ENCODE data around the gene CEP63.

CEP63 gene

DNA sequence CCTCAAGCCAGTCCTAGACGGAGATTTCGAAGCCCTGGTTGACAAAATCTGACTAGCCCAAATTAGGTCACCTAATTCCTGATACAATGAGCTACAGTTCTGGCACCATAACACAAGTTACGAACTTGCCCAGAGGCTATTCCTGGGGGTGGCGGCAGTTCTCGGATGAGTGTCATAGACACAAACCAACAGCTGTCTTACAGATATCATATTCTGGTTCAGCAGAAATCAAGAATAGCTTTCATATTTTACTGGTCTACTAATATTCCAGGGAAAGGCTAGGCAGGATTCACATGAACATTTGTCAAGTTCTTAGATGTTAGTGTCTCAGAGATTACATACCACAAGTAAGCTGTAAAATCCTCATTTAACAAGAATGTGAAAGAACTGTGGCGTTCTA lies 8.9 kb upstream of the CEP63 start:
- no peak overlapping the region for H3K4me3 Mint-ChIP-seq
- H3K36me3 Mint-ChIP-seq (ENCODE audit: low read depth): peaks cover 61% of the 10 kb centered on the region
- H3K27me3 Mint-ChIP-seq: no peaks in the 10 kb centered on the region
- H3K9me3 Mint-ChIP-seq: no peaks in the 10 kb centered on the region
- intact Hi-C loops (cut with micrococcal nuclease): no loop called here
- H3K27ac Mint-ChIP-seq: no peak overlapping the region
- peaks cover 6% of the 10 kb centered on the region for H3K4me1 Mint-ChIP-seq (ENCODE audit: low read depth)

DNA sequence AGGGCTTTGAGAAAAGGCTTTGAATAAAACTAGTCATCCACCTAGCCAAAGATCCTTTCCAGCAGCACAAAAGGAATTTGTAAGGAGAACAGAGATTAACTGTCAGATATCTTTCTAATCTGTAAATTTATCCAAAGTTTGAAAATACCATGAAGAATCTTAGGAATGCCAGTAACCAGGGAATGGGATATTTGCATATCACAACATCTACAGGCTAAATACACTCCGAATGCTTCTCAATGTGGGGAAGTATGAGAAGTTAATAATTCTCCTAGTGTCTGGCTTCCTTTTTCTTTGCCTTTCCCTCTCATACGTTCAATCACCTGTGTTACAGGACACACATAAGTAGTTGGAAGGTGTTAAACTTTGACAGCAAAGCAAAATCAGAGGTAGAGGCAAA lies 7.9 kb upstream of the CEP63 start:
- Mint-ChIP-seq H3K9me3 (no peaks in the 10 kb centered on the region), H3K4me3 (no peak overlapping the region), H3K27ac (no peak overlapping the region), H3K4me1 (ENCODE audit: low read depth) (peaks cover 13% of the 10 kb centered on the region), H3K27me3 (no peaks in the 10 kb centered on the region), H3K36me3 (ENCODE audit: low read depth) (peaks cover 70% of the 10 kb centered on the region)
- intact Hi-C loops (cut with micrococcal nuclease): no loop called here

DNA sequence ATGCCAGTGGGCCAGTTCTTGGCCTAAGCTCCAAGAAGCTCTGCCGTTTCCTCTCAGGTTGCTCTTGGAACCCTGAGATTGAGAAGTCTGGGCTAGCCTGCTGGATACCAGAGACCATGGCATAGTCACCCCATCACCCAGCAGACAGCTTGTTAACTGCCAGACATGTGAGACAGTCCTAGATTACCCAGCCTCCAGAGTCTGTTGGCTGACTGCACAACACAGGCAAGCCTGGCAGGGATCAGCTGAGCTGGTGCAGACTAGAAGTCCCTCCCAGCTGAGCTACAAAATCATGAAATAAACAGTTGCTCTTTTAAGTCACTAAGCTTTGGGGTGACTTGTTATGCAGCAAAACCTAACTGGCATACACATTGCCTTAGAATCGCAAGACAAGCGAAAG lies 5.3 kb upstream of the CEP63 start:
- Mint-ChIP-seq H3K4me1 (ENCODE audit: low read depth) (peaks cover 31% of the 10 kb centered on the region), H3K27me3 (no peaks in the 10 kb centered on the region), H3K36me3 (ENCODE audit: low read depth) (peaks cover 77% of the 10 kb centered on the region), H3K27ac (no peak overlapping the region), H3K4me3 (no peak overlapping the region), H3K9me3 (no peaks in the 10 kb centered on the region)
- intact Hi-C loops (cut with micrococcal nuclease): no loop called here

GRCh38 chr3:134481166-134481565 lies 4.7 kb upstream of the CEP63 start:
- intact Hi-C loops (cut with micrococcal nuclease): no loop called here
- H3K9me3 Mint-ChIP-seq: no peaks in the 10 kb centered on the region
- no peak overlapping the region for H3K4me3 Mint-ChIP-seq
- H3K4me1 Mint-ChIP-seq (ENCODE audit: low read depth): peaks cover 31% of the 10 kb centered on the region
- peaks cover 77% of the 10 kb centered on the region for H3K36me3 Mint-ChIP-seq (ENCODE audit: low read depth)
- no peaks in the 10 kb centered on the region for H3K27me3 Mint-ChIP-seq
- H3K27ac Mint-ChIP-seq: no peak overlapping the region

DNA sequence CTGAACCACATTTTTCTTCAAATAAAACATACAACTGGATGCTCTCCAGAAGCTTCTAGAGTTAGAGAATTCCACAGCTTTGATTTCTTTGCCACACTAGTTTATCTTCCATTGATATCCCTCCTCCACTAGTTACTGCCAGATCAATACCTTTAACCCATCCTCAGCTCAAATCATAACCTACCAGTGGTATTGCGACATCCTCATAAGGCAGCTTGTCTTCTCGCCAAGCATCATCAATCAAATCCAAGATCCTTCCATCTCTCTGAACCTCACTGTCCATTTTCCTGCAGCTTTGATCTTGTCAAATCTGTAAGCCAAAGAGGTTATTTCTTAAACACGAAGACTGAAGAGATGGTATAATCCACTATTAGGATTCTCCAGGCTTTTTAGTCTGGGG lies 3.2 kb upstream of the CEP63 start:
- H3K4me1 Mint-ChIP-seq (ENCODE audit: low read depth): peaks cover 39% of the 10 kb centered on the region
- peak overlapping the region; percentile 98 for H3K27ac Mint-ChIP-seq
- peaks cover 68% of the 10 kb centered on the region for H3K36me3 Mint-ChIP-seq (ENCODE audit: low read depth)
- H3K4me3 Mint-ChIP-seq: no peak overlapping the region
- no peaks in the 10 kb centered on the region for H3K27me3 Mint-ChIP-seq
- no peaks in the 10 kb centered on the region for H3K9me3 Mint-ChIP-seq
- intact Hi-C loops (cut with micrococcal nuclease): no loop called here

GRCh38 chr3:134483195-134483900 lies 2.5 kb upstream of the CEP63 start:
- Mint-ChIP-seq H3K27me3 (no peaks in the 10 kb centered on the region), H3K9me3 (no peaks in the 10 kb centered on the region), H3K4me1 (ENCODE audit: low read depth) (peaks cover 46% of the 10 kb centered on the region), H3K4me3 (peak overlapping the region; percentile 20), H3K27ac (peak overlapping the region; percentile 98), H3K36me3 (ENCODE audit: low read depth) (peaks cover 61% of the 10 kb centered on the region)
- intact Hi-C loops (cut with micrococcal nuclease): no loop called here

GRCh38 chr3:134485075-134485717 lies 661 bp upstream of the CEP63 start:
- intact Hi-C loops (cut with micrococcal nuclease): loop anchor here (5.0 kb wide), 2 partner anchors 233 to 913 kb away; partner anchors contain the start of genes CDV3 and RYK
- peaks cover 52% of the 10 kb centered on the region for H3K36me3 Mint-ChIP-seq (ENCODE audit: low read depth)
- H3K9me3 Mint-ChIP-seq: no peaks in the 10 kb centered on the region
- peak overlapping the region; percentile 98 for H3K27ac Mint-ChIP-seq
- H3K4me1 Mint-ChIP-seq (ENCODE audit: low read depth): peaks cover 48% of the 10 kb centered on the region
- peak overlapping the region; percentile 89 for H3K4me3 Mint-ChIP-seq
- no peaks in the 10 kb centered on the region for H3K27me3 Mint-ChIP-seq

GRCh38 chr3:134486577-134487041 lies 752 bp downstream of the CEP63 start:
- intact Hi-C loops (cut with micrococcal nuclease): loop anchor here (5.0 kb wide), 2 partner anchors 234 to 914 kb away; partner anchors contain the start of genes CDV3 and RYK
- H3K4me1 Mint-ChIP-seq (ENCODE audit: low read depth): peaks cover 48% of the 10 kb centered on the region
- H3K27ac Mint-ChIP-seq: peak overlapping the region; percentile 98
- peaks cover 38% of the 10 kb centered on the region for H3K36me3 Mint-ChIP-seq (ENCODE audit: low read depth)
- H3K27me3 Mint-ChIP-seq: no peaks in the 10 kb centered on the region
- no peaks in the 10 kb centered on the region for H3K9me3 Mint-ChIP-seq
- peak overlapping the region; percentile 89 for H3K4me3 Mint-ChIP-seq

DNA sequence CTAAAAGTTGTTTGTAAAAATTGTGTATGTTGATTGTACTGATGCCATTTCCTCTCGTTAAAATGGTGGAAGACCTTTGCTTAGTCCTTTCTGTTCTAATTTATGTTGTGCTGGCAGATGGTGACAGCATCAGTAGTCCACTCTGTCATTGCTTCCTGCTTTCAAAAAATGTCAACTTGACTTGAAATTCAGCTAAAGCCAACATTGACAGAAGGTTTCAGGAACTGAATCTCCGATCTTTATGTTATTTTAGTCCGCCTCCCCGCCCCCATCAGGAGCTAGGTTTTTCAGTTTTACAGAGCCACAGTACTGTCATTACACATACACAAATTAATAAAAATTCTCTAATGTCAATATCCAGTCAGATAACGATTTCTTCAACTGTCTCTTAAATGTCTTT lies 1.5 kb downstream of the CEP63 start:
- Mint-ChIP-seq H3K4me3 (peak overlapping the region; percentile 56), H3K27ac (peak overlapping the region; percentile 98), H3K27me3 (no peaks in the 10 kb centered on the region), H3K36me3 (ENCODE audit: low read depth) (peaks cover 33% of the 10 kb centered on the region), H3K4me1 (ENCODE audit: low read depth) (peaks cover 46% of the 10 kb centered on the region), H3K9me3 (no peaks in the 10 kb centered on the region)
- intact Hi-C loops (cut with micrococcal nuclease): loop anchor here (5.0 kb wide), 2 partner anchors 235 to 915 kb away; partner anchors contain the start of genes CDV3 and RYK

DNA sequence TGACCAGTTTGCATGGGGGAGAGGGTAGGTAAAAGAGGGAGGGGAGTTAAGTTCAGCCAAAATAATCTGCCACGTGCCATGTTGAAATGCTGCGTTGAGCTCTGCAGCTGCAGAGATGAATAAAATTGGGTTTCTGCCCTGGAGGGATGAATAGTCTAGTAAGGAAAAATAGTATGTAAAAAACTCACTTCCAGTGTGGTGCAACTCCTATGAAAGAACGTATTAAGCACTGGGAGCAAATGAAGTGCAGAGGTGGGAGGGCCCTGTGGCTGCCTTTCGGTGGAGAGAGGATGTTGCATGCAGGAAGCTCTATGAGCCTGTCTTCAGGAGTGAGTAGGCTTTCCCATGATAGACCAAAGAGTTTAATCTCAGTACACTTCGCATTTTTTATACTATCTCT lies 8.6 kb downstream of the CEP63 start:
- peaks cover 22% of the 10 kb centered on the region for H3K4me1 Mint-ChIP-seq (ENCODE audit: low read depth)

GRCh38 chr3:134495980-134496379 lies 10.1 kb downstream of the CEP63 start:
- Mint-ChIP-seq H3K27me3 (no peaks in the 10 kb centered on the region), H3K9me3 (peaks cover 8% of the 10 kb centered on the region), H3K4me3 (no peak overlapping the region), H3K36me3 (ENCODE audit: low read depth) (peaks cover 57% of the 10 kb centered on the region), H3K27ac (no peak overlapping the region), H3K4me1 (ENCODE audit: low read depth) (peaks cover 22% of the 10 kb centered on the region)
- intact Hi-C loops (cut with micrococcal nuclease): no loop called here

More for the DNA sequence above, 8.6 kb downstream of the CEP63 start:
- H3K27ac Mint-ChIP-seq: no peak overlapping the region
- peaks cover 8% of the 10 kb centered on the region for H3K9me3 Mint-ChIP-seq
- H3K36me3 Mint-ChIP-seq (ENCODE audit: low read depth): peaks cover 42% of the 10 kb centered on the region
- H3K27me3 Mint-ChIP-seq: no peaks in the 10 kb centered on the region
- intact Hi-C loops (cut with micrococcal nuclease): no loop called here
- H3K4me3 Mint-ChIP-seq: no peak overlapping the region

- Mint-ChIP-seq H3K9me3 (peaks cover 8% of the 10 kb centered on the region), H3K27ac (peak overlapping the region; percentile 19), H3K4me1 (ENCODE audit: low read depth) (peaks cover 24% of the 10 kb centered on the region), H3K4me3 (no peak overlapping the region), H3K27me3 (no peaks in the 10 kb centered on the region), H3K36me3 (ENCODE audit: low read depth) (peaks cover 63% of the 10 kb centered on the region)
- intact Hi-C loops (cut with micrococcal nuclease): no loop called here
These were observed 10.7 kb downstream of the CEP63 start for GRCh38 chr3:134496471-134497071.

DNA sequence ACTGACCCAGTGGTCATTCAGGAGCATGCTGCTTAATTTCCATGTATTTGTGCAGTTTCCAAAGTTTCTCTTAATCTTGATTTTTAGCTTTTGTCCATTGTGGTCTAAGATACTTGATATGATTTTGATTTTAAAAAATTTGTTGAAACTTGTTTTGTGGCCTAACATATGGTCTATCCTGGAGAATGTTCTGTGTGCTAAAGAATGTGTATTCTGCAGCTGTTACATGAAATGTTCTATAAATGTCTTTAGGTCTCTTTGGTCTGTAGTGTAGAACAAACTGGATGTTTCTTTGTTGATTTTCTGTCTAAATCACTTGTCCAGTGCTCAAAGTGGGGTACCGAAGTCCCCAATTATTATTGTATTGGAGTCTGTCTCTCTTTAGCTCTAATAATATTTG lies 17.4 kb downstream of the CEP63 start:
- Mint-ChIP-seq H3K4me1 (ENCODE audit: low read depth) (peaks cover 31% of the 10 kb centered on the region), H3K36me3 (ENCODE audit: low read depth) (peaks cover 80% of the 10 kb centered on the region), H3K27me3 (no peaks in the 10 kb centered on the region), H3K9me3 (peaks cover 30% of the 10 kb centered on the region), H3K27ac (no peak overlapping the region), H3K4me3 (no peak overlapping the region)
- intact Hi-C loops (cut with micrococcal nuclease): no loop called here

- Mint-ChIP-seq H3K27ac (no peak overlapping the region), H3K27me3 (no peaks in the 10 kb centered on the region), H3K36me3 (ENCODE audit: low read depth) (peaks cover 79% of the 10 kb centered on the region), H3K9me3 (peaks cover 30% of the 10 kb centered on the region), H3K4me1 (ENCODE audit: low read depth) (peaks cover 25% of the 10 kb centered on the region), H3K4me3 (no peak overlapping the region)
- intact Hi-C loops (cut with micrococcal nuclease): no loop called here
These were observed 18.3 kb downstream of the CEP63 start for GRCh38 chr3:134504132-134504531.
